Measurements from ENCODE around the gene H3-3A. TPM values are rescaled to one million over a fixed set of nuclear protein-coding genes. Genes with fewer than 3 reads are reported as not detected.

The H3-3A gene
- total RNA-seq, 1 donor from 2014 or later, result 600 TPM

DNA sequence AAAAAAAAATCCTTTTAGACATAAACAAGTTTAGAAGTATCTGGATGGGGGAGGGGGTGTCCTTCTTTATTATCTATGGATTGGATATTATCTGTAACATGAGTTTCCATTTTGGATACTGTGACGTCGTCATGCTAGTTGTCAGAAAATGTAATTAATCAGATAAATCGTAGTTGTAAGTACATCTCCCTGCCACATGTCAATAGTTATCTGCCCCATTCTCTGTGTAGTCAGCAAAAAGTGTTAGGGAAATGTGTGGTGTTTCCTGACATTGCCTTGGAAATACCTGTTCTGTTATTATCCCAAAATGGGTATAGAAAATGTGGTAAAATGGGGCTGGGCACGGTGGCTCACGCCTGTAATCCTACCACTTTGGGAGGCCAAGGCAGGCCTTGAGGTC is 38.8 kb upstream of the H3-3A start:
- no peaks in the 10 kb centered on the region for H3K36me3 Mint-ChIP-seq (ENCODE audit: low read depth)
- H3K4me1 Mint-ChIP-seq, result peaks cover 12% of the 10 kb centered on the region
- ChIA-PET POLR2A (interaction anchor here (0.7 to 0.8 kb wide), 2 partner anchors 19 to 34 kb away, joined by 3 to 4 read pairs; no protein-coding TSS in a partner anchor), CTCF (no interaction called here)
- H3K27ac Mint-ChIP-seq, result no peak overlapping the region
- ATAC-seq (ENCODE audit: low read depth) (no peak), DNase-seq (no peak)
- intact Hi-C loops (cut with micrococcal nuclease), result loop anchor here (10.0 kb wide), 1 partner anchor 1839 kb away; the partner anchor contains the start of gene DEGS1
- TF ChIP-seq, protein P1, sequence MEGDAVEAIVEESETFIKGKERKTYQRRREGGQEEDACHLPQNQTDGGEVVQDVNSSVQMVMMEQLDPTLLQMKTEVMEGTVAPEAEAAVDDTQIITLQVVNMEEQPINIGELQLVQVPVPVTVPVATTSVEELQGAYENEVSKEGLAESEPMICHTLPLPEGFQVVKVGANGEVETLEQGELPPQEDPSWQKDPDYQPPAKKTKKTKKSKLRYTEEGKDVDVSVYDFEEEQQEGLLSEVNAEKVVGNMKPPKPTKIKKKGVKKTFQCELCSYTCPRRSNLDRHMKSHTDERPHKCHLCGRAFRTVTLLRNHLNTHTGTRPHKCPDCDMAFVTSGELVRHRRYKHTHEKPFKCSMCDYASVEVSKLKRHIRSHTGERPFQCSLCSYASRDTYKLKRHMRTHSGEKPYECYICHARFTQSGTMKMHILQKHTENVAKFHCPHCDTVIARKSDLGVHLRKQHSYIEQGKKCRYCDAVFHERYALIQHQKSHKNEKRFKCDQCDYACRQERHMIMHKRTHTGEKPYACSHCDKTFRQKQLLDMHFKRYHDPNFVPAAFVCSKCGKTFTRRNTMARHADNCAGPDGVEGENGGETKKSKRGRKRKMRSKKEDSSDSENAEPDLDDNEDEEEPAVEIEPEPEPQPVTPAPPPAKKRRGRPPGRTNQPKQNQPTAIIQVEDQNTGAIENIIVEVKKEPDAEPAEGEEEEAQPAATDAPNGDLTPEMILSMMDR (IDR thresholded peaks at IDR 0.05), result no peak
- H3K9me3 Mint-ChIP-seq, result no peaks in the 10 kb centered on the region
- H3K4me3 Mint-ChIP-seq, result no peak overlapping the region
- no peaks in the 10 kb centered on the region for H3K27me3 Mint-ChIP-seq

DNA sequence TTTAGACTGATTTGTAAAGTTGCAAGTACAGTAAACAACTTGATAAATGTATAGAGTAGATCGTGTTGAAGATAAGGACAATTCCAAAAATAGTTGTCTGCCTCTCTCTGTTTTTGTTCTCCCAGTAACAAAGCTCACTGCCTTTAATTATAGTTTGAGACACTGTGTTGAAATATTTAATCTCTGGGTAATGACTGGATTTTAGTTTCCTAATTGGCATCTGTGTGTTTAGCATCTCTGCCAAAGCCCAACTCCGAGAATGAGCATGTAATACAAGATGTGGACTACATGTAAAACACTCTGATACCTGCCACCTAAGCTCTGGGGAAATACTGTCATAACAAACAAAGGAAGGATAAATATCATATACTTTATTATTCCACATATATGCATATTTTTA is 35.7 kb upstream of the H3-3A start:
- POLR2A ChIA-PET, result interaction anchor here (4.3 to 5.0 kb wide), 3 partner anchors 23 to 35 kb away, joined by 53 to 139 read pairs (median 102); partner anchors contain the start of genes H3-3A and SDE2
- ATAC-seq (ENCODE audit: low read depth), result no peak
- TF ChIP-seq, protein P1 (IDR thresholded peaks at IDR 0.05), result no peak
- Mint-ChIP-seq H3K27me3 (no peaks in the 10 kb centered on the region), H3K4me3 (no peak overlapping the region), H3K4me1 (peaks cover 37% of the 10 kb centered on the region), H3K9me3 (no peaks in the 10 kb centered on the region), H3K36me3 (ENCODE audit: low read depth) (no peaks in the 10 kb centered on the region), H3K27ac (peak overlapping the region; percentile 30)
- DNase-seq, result no peak
- CTCF ChIA-PET, result no interaction called here
- intact Hi-C loops (cut with micrococcal nuclease), result loop anchor here (10.0 kb wide), 1 partner anchor 1842 kb away; the partner anchor contains the start of gene DEGS1

DNA sequence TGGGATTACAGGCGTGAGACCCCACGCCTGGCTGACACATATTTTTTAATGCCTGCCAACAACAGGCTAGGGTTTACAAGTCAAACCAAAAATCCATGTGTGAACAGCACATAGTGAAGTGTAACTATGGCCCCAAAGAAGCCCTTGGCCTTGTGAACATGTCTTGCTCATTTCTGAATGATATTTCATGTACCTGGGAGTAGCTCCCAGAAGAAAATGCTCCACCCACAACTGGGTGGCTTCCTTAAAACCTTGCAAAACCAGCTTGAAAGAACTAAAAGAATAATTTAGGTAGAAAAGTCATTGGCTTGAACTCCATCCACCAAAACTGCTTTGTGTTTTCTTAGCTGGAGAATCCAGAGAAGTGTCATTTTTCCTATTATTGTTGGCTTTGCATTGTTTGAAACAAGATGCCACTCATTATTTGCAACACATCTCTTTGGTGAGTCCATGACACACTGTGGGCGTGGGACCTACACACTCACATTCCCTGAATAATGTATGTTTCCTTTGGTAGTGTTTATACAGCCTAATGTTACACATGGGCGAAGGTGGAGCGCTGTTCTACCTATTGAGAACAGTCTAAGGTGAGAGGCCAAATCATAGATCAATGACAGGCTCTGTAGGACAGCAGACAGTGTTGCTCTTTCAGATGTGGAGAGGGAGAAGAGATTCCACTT is 34.8 kb upstream of the H3-3A start:
- Mint-ChIP-seq H3K27ac (peak overlapping the region; percentile 94), H3K4me1 (peaks cover 40% of the 10 kb centered on the region), H3K27me3 (no peaks in the 10 kb centered on the region), H3K9me3 (no peaks in the 10 kb centered on the region), H3K36me3 (ENCODE audit: low read depth) (no peaks in the 10 kb centered on the region), H3K4me3 (no peak overlapping the region)
- TF ChIP-seq, protein P1 (IDR thresholded peaks at IDR 0.05), result no peak
- CTCF ChIA-PET, result interaction anchor here (0.6 kb wide), 1 partner anchor 98 kb away, joined by 3 read pairs; no protein-coding TSS in a partner anchor
- no peak for DNase-seq
- intact Hi-C loops (cut with micrococcal nuclease), result loop anchor here (10.0 kb wide), 1 partner anchor 1843 kb away; the partner anchor contains the start of gene DEGS1
- POLR2A ChIA-PET, result interaction anchor here (4.3 to 5.0 kb wide), 3 partner anchors 23 to 34 kb away, joined by 53 to 139 read pairs (median 102); partner anchors contain the start of genes H3-3A and SDE2
- ATAC-seq (ENCODE audit: low read depth), result no peak

DNA sequence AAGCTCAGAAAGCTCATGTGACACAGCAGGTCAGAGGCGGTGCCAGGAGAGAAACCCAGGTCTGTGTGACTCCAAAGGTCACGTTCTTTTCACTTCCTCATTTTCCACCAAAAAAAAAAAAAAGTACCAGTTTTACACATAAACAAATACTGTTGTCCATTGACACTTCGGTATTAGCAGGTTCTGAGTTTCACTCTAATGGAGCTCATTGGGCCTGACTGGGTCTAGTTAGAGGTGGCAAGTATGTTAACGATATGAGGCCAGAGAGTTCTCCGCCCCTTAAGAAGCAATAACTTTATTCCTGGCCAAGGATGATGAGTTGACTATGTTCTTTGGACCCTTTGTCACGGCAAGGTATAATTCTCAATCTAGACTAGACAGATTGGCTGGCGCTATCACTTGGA is 33.4 kb upstream of the H3-3A start:
- Mint-ChIP-seq H3K4me3 (peak overlapping the region; percentile 68), H3K36me3 (ENCODE audit: low read depth) (no peaks in the 10 kb centered on the region), H3K27me3 (no peaks in the 10 kb centered on the region), H3K27ac (peak overlapping the region; percentile 94), H3K9me3 (no peaks in the 10 kb centered on the region), H3K4me1 (peaks cover 45% of the 10 kb centered on the region)
- ATAC-seq (ENCODE audit: low read depth) (peak; percentile 86), DNase-seq (peak; percentile 39)
- TF ChIP-seq, protein P1 (IDR thresholded peaks at IDR 0.05), result no peak
- POLR2A ChIA-PET, result interaction anchor here (0.6 to 5.0 kb wide), 19 partner anchors 9 to 786 kb away, joined by 3 to 139 read pairs (median 6); partner anchors contain the start of genes H3-3A, LEFTY2, PYCR2 and SDE2
- intact Hi-C loops (cut with micrococcal nuclease), result loop anchor here (1.0 to 10.0 kb wide), 4 partner anchors 27 to 1844 kb away; partner anchors contain the start of genes DEGS1 and H3-3A
- CTCF ChIA-PET, result interaction anchor here (0.9 to 2.2 kb wide), 6 partner anchors 12 to 97 kb away, joined by 3 to 10 read pairs (median 6); partner anchors contain the start of gene H3-3A
